ENCODE data around the gene SEMA4D. TPM values are rescaled to one million over a fixed set of nuclear protein-coding genes. Genes with fewer than 3 reads are reported as not detected.

Gene SEMA4D
- total RNA-seq, 1 donor from 2014 or later: 13.5 TPM

DNA sequence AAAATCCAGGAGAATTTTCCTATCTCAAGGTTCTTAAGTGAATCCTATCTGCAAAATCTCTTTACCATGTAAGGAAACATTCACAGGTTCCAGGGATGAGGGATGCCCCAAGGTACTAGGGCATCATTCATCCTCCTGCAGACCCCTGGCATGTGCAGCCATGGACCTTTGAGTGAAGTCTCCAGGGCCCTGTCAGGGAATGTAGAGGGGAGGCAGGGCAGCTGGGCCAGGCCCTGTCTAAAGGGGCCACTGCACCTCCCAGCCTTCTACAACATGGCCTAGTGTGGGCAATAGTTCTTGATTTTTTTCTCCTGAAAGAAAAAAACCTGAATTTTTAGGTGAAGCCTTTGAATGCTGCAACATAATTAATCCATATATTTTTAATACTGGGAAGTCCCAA, 63.3 kb downstream of the SEMA4D start:
- Histone ChIP-seq H3K27me3 (no peaks in the 10 kb centered on the region), H3K4me3 (no peak overlapping the region), H3K36me3 (no peaks in the 10 kb centered on the region), H3K9me3 (no peaks in the 10 kb centered on the region), H3K4me1 (no peaks in the 10 kb centered on the region), H3K27ac (no peak overlapping the region)
- TF ChIP-seq CTCF (IDR thresholded peaks at IDR 0.05): no peak
- intact Hi-C loops (cut with DNase I): no loop called here
- DNase-seq (ENCODE audit: low spot score in 2 of 2): no peak

GRCh38 chr9:89433826-89434225, 64.1 kb downstream of the SEMA4D start:
- H3K4me1 ChIP-seq: no peaks in the 10 kb centered on the region
- H3K27me3 ChIP-seq: no peaks in the 10 kb centered on the region
- intact Hi-C loops (cut with DNase I): no loop called here
- TF ChIP-seq CTCF (IDR thresholded peaks at IDR 0.05): no peak
- no peaks in the 10 kb centered on the region for H3K9me3 ChIP-seq
- no peak for DNase-seq (ENCODE audit: low spot score in 2 of 2)
- no peak overlapping the region for H3K27ac ChIP-seq
- H3K36me3 ChIP-seq: no peaks in the 10 kb centered on the region
- no peak overlapping the region for H3K4me3 ChIP-seq

DNA sequence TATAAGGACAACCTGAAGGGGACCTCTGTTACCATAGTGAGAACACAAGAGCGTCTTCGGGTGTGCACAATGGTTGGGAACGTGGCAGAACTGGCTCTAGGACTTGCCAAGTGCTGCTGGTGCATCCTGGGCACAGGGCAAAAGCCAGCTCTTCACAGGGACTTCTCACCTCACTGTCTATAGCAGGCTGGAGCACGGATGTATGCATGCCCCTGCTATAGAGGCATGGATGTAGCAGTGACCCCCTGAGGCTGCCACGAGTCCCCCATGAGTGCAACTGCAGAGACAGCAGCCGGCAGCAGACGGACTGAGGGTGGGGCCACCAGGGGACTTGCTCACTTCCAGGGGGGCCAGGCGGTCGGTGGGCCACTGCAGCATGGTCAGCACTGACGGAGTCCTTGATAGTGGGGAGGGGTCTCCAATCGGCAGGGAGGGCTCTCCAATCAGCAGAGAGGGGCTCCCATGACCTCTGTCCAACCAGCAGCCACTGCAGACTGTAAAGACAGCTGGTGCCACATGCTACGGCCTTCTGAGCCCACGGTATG, 64.9 kb downstream of the SEMA4D start:
- no peak for DNase-seq (ENCODE audit: low spot score in 2 of 2)
- no peak for TF ChIP-seq CTCF (IDR thresholded peaks at IDR 0.05)
- Histone ChIP-seq H3K9me3 (no peaks in the 10 kb centered on the region), H3K4me1 (no peaks in the 10 kb centered on the region), H3K27ac (no peak overlapping the region), H3K27me3 (no peaks in the 10 kb centered on the region), H3K4me3 (no peak overlapping the region), H3K36me3 (no peaks in the 10 kb centered on the region)
- intact Hi-C loops (cut with DNase I): no loop called here

DNA sequence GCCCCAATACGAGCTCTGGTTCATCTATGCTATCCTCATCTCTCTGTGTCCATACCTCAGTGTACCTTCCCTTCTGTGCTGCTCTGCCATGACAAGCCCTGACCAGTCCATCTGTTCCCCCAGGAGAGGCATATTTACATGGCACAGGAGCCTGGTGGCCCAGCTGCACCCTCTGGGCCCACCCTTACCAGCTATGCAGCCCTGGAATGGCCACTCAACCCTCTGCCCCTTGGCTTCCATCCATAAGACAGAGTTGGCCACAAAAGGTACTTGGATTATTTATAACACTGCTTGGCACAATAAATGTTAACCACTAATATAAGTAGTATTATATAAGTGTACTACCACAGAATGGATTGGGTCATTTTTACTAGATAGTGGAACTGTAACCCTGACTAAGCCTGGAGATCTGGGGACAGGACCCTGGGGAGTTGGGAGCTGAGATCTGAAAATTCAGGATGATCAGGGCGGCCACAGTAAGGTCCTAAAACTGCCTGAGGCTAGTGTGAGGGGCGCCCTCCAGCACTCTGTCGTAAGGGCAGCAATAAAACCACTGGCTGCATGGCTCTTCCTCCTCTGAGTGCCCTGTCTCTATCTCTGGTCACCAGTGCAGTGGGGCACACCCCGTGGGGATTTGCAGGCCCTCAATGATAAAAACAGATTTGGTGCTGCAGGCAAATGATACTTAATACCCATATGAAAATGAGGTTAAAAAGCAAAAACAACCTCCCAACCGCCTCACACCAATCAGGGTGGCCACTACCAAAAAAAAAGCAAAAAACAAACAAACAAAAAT, 65.8 kb downstream of the SEMA4D start:
- no peak for TF ChIP-seq CTCF (IDR thresholded peaks at IDR 0.05)
- Histone ChIP-seq H3K4me1 (no peaks in the 10 kb centered on the region), H3K27me3 (no peaks in the 10 kb centered on the region), H3K36me3 (no peaks in the 10 kb centered on the region), H3K9me3 (no peaks in the 10 kb centered on the region), H3K4me3 (no peak overlapping the region), H3K27ac (no peak overlapping the region)
- DNase-seq (ENCODE audit: low spot score in 2 of 2): no peak
- intact Hi-C loops (cut with DNase I): no loop called here

GRCh38 chr9:89430995-89431394, 66.9 kb downstream of the SEMA4D start:
- intact Hi-C loops (cut with DNase I): no loop called here
- Histone ChIP-seq H3K4me3 (no peak overlapping the region), H3K27me3 (no peaks in the 10 kb centered on the region), H3K9me3 (no peaks in the 10 kb centered on the region), H3K27ac (no peak overlapping the region), H3K4me1 (no peaks in the 10 kb centered on the region), H3K36me3 (no peaks in the 10 kb centered on the region)
- no peak for TF ChIP-seq CTCF (IDR thresholded peaks at IDR 0.05)
- no peak for DNase-seq (ENCODE audit: low spot score in 2 of 2)

All from ascending aorta (tissue), 2 donors.